22Rv1 (cell line): Measurements from ENCODE around the gene CX3CL1.

Experiments used
- ZFX ChIP-seq: fragments of 450-650 bp; IDR thresholded peaks from 2 replicates; pipeline ENCODE4 v1.6.1; 2017; ENCODE audit warnings: antibody characterized with exemption, borderline replicate concordance
- TF ChIP-seq, protein P1 (sequence below): fragments of 450-650 bp; IDR thresholded peaks from 2 replicates; pipeline ENCODE4 v1.5.1; 2017; ENCODE audit warnings: mild to moderate bottlenecking

DNA sequence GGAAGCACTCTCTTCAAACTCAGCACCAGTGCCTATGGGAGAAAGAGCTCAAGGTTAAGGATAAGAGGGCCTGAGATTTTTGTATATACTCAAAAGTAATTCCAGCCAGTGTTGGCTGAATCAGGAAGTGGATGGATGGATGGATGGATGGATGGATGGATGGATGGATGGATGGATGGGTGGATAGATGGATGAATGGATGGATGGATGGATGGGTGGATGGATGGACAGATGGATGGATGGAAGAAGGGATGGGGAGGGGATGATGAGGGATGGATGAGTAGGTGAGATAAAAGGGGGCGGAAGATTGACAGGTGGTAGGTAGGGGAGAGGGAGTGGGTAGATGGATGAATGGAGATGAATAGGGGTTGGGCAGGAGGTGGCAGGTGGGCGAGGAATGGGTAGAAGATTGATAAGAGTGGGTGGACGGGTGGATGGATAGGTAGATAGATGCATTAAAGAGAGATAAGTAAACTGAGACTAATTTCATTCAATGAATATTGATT lies 4.1 kb downstream of the CX3CL1 start:
- TF ChIP-seq, protein P1, sequence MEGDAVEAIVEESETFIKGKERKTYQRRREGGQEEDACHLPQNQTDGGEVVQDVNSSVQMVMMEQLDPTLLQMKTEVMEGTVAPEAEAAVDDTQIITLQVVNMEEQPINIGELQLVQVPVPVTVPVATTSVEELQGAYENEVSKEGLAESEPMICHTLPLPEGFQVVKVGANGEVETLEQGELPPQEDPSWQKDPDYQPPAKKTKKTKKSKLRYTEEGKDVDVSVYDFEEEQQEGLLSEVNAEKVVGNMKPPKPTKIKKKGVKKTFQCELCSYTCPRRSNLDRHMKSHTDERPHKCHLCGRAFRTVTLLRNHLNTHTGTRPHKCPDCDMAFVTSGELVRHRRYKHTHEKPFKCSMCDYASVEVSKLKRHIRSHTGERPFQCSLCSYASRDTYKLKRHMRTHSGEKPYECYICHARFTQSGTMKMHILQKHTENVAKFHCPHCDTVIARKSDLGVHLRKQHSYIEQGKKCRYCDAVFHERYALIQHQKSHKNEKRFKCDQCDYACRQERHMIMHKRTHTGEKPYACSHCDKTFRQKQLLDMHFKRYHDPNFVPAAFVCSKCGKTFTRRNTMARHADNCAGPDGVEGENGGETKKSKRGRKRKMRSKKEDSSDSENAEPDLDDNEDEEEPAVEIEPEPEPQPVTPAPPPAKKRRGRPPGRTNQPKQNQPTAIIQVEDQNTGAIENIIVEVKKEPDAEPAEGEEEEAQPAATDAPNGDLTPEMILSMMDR, result no peak
- TF ChIP-seq ZFX, result no peak
